ENCODE measurements around the gene CCDC73. TPM values are rescaled to one million over a fixed set of nuclear protein-coding genes. Genes with fewer than 3 reads are reported as not detected.

Gene CCDC73
- total and polyA plus RNA-seq, 7 donors: 0.01 TPM; not detected in 6

DNA sequence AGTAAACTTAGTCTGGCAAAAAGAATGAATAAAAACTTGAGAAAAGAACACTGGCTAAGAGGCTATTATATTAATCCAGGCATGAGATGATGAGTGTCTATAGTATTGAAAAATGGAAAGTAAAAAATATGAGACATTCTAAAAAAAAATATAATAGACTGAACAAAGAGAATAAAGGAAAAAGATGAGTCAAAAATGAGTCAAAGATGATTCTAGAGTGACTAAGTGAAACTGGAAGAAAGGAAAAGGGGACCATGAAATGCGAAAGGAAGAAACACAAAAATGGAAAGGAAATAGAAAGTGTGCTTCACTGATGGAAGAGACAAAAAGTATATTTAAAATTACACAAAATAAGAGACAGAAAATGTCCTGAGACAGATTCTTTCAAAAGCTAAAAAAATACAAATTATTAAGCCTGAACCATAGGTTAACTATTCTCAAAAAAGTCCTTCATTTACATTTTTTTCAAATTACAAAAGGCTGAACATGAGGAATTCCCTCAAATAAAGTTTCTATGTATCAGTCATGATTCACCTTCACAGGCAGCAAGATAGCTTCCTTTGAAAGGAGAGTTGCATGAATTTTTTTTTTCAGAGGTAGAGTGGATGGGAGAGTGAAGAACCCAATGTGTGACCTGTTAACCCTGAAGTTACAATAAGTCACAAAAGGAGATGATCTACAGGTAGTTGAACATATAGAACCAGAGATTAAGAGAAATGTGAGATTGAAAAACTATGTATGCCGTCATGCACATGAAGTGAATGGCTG, 135.6 kb downstream of the CCDC73 start:
- TF ChIP-seq, protein P1, sequence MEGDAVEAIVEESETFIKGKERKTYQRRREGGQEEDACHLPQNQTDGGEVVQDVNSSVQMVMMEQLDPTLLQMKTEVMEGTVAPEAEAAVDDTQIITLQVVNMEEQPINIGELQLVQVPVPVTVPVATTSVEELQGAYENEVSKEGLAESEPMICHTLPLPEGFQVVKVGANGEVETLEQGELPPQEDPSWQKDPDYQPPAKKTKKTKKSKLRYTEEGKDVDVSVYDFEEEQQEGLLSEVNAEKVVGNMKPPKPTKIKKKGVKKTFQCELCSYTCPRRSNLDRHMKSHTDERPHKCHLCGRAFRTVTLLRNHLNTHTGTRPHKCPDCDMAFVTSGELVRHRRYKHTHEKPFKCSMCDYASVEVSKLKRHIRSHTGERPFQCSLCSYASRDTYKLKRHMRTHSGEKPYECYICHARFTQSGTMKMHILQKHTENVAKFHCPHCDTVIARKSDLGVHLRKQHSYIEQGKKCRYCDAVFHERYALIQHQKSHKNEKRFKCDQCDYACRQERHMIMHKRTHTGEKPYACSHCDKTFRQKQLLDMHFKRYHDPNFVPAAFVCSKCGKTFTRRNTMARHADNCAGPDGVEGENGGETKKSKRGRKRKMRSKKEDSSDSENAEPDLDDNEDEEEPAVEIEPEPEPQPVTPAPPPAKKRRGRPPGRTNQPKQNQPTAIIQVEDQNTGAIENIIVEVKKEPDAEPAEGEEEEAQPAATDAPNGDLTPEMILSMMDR (IDR thresholded peaks at IDR 0.05): no peak
- H3K27ac ChIP-seq: no peak overlapping the region
- no peaks in the 10 kb centered on the region for H3K36me3 ChIP-seq (ENCODE audit: insufficient read depth in 1 of 2, low read depth in 1 of 2)
- H3K4me3 ChIP-seq: no peak overlapping the region
- 65 to 86% (median 67%) methylated on average over 2 of the region's 2 CpGs for WGBS, 3 donors
- H3K4me1 ChIP-seq: no peaks in the 10 kb centered on the region
- DNase-seq (no peak), ATAC-seq (no peak)
- intact Hi-C loops (cut with DNase I): no loop called here
- no peaks in the 10 kb centered on the region for H3K9me3 ChIP-seq
- no peaks in the 10 kb centered on the region for H3K27me3 ChIP-seq (ENCODE audit: insufficient read depth in 3 of 3, low read length in 2 of 3)

DNA sequence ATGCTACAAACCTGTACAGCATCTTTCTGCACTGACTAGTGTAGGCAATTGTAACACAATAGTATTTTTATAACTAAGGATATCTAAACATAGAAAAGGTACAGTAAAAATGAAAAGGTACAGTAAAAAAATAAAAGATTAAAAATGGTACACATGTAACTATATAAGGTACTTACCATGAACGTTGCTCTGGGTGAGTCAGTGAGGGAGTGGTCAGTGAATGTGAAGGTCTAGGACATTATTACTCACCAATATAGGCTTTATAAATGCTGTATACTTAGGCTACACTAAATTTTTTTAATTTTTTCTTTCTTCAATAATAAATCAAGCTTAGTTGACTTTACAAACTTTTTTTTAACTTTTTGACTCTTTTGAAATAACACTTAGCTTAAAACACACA, 150.9 kb downstream of the CCDC73 start:
- H3K36me3 ChIP-seq (ENCODE audit: insufficient read depth in 1 of 2, low read depth in 1 of 2): no peaks in the 10 kb centered on the region
- peaks cover 0 to 3% (median 0%) of the 10 kb centered on the region in 3 donors for H3K27me3 ChIP-seq (ENCODE audit: insufficient read depth in 3 of 3, low read length in 2 of 3)
- TF ChIP-seq, protein P1 (IDR thresholded peaks at IDR 0.05): no peak
- DNase-seq (no peak), ATAC-seq (no peak)
- intact Hi-C loops (cut with DNase I): no loop called here
- H3K4me1 ChIP-seq: no peaks in the 10 kb centered on the region
- H3K9me3 ChIP-seq: no peaks in the 10 kb centered on the region
- WGBS, 3 donors: 49 to 59% (median 53%) methylated on average over 1 of the region's 1 CpG
- no peak overlapping the region for H3K27ac ChIP-seq
- no peak overlapping the region for H3K4me3 ChIP-seq

DNA sequence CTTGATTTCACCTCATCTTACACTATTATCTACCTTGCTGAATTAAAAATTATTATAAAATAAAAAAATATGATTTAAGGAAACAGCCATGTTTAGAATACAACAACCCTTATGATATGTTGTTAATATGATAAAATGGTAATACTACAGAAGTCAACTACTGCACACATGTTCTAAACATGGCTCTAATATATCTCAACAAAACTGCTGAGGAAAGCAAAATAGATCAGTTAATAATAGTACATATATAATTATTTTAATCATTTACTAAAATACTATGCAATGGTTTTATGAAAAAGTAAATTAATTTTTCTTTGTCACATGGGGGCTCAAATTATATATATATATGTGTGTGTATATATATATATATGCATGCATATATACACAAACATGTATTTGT, 153.1 kb downstream of the CCDC73 start:
- no peak for ATAC-seq
- TF ChIP-seq, protein P1 (IDR thresholded peaks at IDR 0.05): no peak
- Histone ChIP-seq H3K4me1 (no peaks in the 10 kb centered on the region), H3K27me3 (ENCODE audit: insufficient read depth in 3 of 3, low read length in 2 of 3) (peaks cover 0 to 3% (median 0%) of the 10 kb centered on the region in 3 donors), H3K4me3 (no peak overlapping the region), H3K27ac (no peak overlapping the region), H3K36me3 (ENCODE audit: insufficient read depth in 1 of 2, low read depth in 1 of 2) (no peaks in the 10 kb centered on the region), H3K9me3 (no peaks in the 10 kb centered on the region)
- intact Hi-C loops (cut with DNase I): no loop called here
- no peak for DNase-seq

DNA sequence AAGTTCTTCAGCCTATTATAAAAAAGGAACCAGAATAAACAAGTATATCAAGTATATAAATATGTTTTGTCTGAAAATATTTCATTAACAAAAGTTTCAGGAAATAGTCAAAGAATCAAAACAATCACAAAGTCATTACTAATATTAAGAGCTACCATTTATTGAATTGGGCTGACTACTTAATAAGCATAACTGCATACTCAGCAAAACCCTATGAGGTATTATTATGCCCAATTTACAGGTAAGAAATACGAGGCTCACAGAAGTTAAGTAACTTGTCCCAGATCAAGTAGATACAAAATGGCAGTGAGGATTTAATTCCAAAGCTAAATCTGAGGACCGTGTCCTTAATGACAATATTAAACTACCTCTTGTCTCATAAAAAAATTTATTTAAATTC, 158.6 kb downstream of the CCDC73 start:
- 80 to 81% (median 80%) methylated on average over 2 of the region's 2 CpGs for WGBS, 3 donors
- DNase-seq (no peak), ATAC-seq (no peak)
- Histone ChIP-seq H3K9me3 (no peaks in the 10 kb centered on the region), H3K36me3 (ENCODE audit: insufficient read depth in 1 of 2, low read depth in 1 of 2) (no peaks in the 10 kb centered on the region), H3K4me3 (no peak overlapping the region), H3K27me3 (ENCODE audit: insufficient read depth in 3 of 3, low read length in 2 of 3) (no peaks in the 10 kb centered on the region), H3K4me1 (no peaks in the 10 kb centered on the region), H3K27ac (no peak overlapping the region)
- TF ChIP-seq, protein P1 (IDR thresholded peaks at IDR 0.05): no peak
- intact Hi-C loops (cut with DNase I): no loop called here

DNA sequence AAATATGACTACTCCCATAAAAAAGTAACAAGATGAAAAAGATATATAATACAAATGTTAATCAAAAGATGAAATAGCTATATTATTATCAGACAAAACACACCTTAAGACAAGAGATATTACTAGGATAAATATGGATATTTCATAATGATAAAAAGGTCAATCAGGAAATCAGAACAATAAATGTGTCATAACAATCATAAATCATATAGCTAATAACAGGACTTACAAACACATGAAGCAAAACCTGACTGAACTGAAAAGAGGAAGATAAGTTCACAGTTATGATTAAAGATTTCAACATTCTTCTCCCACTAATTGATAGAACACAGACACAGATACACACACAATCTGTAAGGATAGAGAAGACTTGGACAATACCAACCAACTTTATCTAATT, 163.6 kb downstream of the CCDC73 start:
- DNase-seq (no peak), ATAC-seq (no peak)
- intact Hi-C loops (cut with DNase I): no loop called here
- Histone ChIP-seq H3K9me3 (no peaks in the 10 kb centered on the region), H3K27ac (no peak overlapping the region), H3K4me3 (no peak overlapping the region), H3K36me3 (ENCODE audit: insufficient read depth in 1 of 2, low read depth in 1 of 2) (no peaks in the 10 kb centered on the region), H3K27me3 (ENCODE audit: insufficient read depth in 3 of 3, low read length in 2 of 3) (no peaks in the 10 kb centered on the region), H3K4me1 (no peaks in the 10 kb centered on the region)
- TF ChIP-seq, protein P1 (IDR thresholded peaks at IDR 0.05): no peak

Measured in psoas muscle (tissue), 8 donors.